HepG2 (cell line): ENCODE data around the gene MARVELD3. TPM values are rescaled to one million over a fixed set of nuclear protein-coding genes. Genes with fewer than 3 reads are reported as not detected.

Experiments
- ELF1 ChIP-seq: sonication (generic); formaldehyde crosslinking; IDR thresholded peaks from 2 replicates; pipeline ENCODE4 v1.4.0; 2020; ENCODE audit warnings: missing genetic modification reagents
- FOXK1 ChIP-seq: sonication (generic); formaldehyde crosslinking; IDR thresholded peaks from 2 replicates; pipeline ENCODE4 v1.4.0; 2020; ENCODE audit warnings: low read depth, missing genetic modification reagents, borderline replicate concordance
- GABPA ChIP-seq, 2 experiments: IDR thresholded peaks; 2 replicates each; pipeline ENCODE4 v1.6.1; 2011 to 2016; ENCODE audit warnings: low read depth in 2 of 2, low read length in 1 of 2, missing biosample characterization in 1 of 2, missing genetic modification characterization in 1 of 2
- GLI4 ChIP-seq: sonication (generic); formaldehyde crosslinking; IDR thresholded peaks from 2 replicates; pipeline ENCODE4 v1.5.1; 2020; ENCODE audit warnings: missing genetic modification reagents, mild to moderate bottlenecking, moderate library complexity, borderline replicate concordance
- GTF2F1 ChIP-seq: fragments of 150-350 bp; IDR thresholded peaks from 2 replicates; pipeline ENCODE4 v1.6.1; 2014; ENCODE audit warnings: low read length
- JUND ChIP-seq: sonication (generic); formaldehyde crosslinking; IDR thresholded peaks from 2 replicates; pipeline ENCODE4 v1.8.0; 2022; ENCODE audit warnings: mild to moderate bottlenecking, missing genetic modification reagents
- MTA1 ChIP-seq: sonication (generic); formaldehyde crosslinking; IDR thresholded peaks from 2 replicates; pipeline ENCODE4 v1.4.0; 2020; ENCODE audit warnings: missing genetic modification reagents, mild to moderate bottlenecking, borderline replicate concordance
- RORA ChIP-seq: sonication (generic); formaldehyde crosslinking; IDR thresholded peaks from 2 replicates; pipeline ENCODE4 v1.5.0; 2020; ENCODE audit warnings: mild to moderate bottlenecking, missing genetic modification reagents, moderate library complexity
- ZNF333 ChIP-seq: sonication (generic); formaldehyde crosslinking; IDR thresholded peaks from 2 replicates; pipeline ENCODE4 v1.4.0; 2020; ENCODE audit warnings: mild to moderate bottlenecking, missing genetic modification reagents, borderline replicate concordance
- ZNF589 ChIP-seq: sonication (generic); formaldehyde crosslinking; conservative IDR thresholded peaks from 2 replicates; pipeline ENCODE4 v1.8.0; 2022; ENCODE audit warnings: mild to moderate bottlenecking, moderate library complexity, missing genetic modification reagents
- ZNF615 ChIP-seq: sonication (generic); formaldehyde crosslinking; IDR thresholded peaks from 2 replicates; pipeline ENCODE4 v1.5.0; 2020; ENCODE audit warnings: mild to moderate bottlenecking, missing genetic modification reagents, borderline replicate concordance
- polyA plus RNA-seq, 8 experiments: library from polyadenylated mRNA; depleted of rRNA in 3 of 8; stranded (reverse) in 7 of 8; unstranded in 1 of 8; fragments of >200 nt; fragmentation: Illumina TruSeq in 4 of 8; extraction: Trizol in 4 of 8; gene quantifications; 2 replicates each; pipeline versions ENCODE4 v1.2.1 to v1.2.3, GENCODE V29; 2011 to 2016; ENCODE audit warnings: low read depth in 4 of 8, missing spikeins in 1 of 8, mixed read lengths in 1 of 8; ENCODE audit not compliant: insufficient read depth in 1 of 8
- total RNA-seq, 5 experiments: library from RNA; depleted of rRNA; stranded (reverse); fragments of >200 nt; fragmentation: Illumina TruSeq; extraction: Trizol; gene quantifications; 2 replicates each; pipeline ENCODE4 v1.2.3, GENCODE V29; 2016; ENCODE audit warnings: low read depth in 1 of 5
- TF ChIP-seq, protein P1 (sequence below): sonication (generic); formaldehyde crosslinking; IDR thresholded peaks from 2 replicates; pipeline ENCODE4 v1.5.0; 2020; ENCODE audit warnings: mild to moderate bottlenecking, missing genetic modification reagents, borderline replicate concordance
- TF ChIP-seq, protein P2 (sequence below), 2 experiments: IDR thresholded peaks; 2 replicates each; pipeline ENCODE4 v1.6.1; 2011 to 2012; ENCODE audit warnings: low read length in 2 of 2, borderline replicate concordance in 1 of 2, low read depth in 1 of 2, mild to moderate bottlenecking in 1 of 2, moderate library complexity in 1 of 2
- TF ChIP-seq, protein P3 (sequence below): IDR thresholded peaks from 2 replicates; pipeline ENCODE4 v1.6.1; 2016; ENCODE audit warnings: mild to moderate bottlenecking
- TF ChIP-seq, protein P4 (sequence below), 2 experiments: sonication (generic) in 1 of 2; formaldehyde crosslinking in 1 of 2; IDR thresholded peaks; 2 replicates each; pipeline versions ENCODE4 v1.4.0 to v1.6.1; 2016 to 2020; ENCODE audit warnings: borderline replicate concordance in 1 of 2, low read depth in 1 of 2, mild to moderate bottlenecking in 1 of 2, missing genetic modification reagents in 1 of 2
- TF ChIP-seq, protein P5 (sequence below): sonication (generic); formaldehyde crosslinking; IDR thresholded peaks from 2 replicates; pipeline ENCODE4 v1.5.0; 2020; ENCODE audit warnings: missing genetic modification reagents

The MARVELD3 gene
- total and polyA plus RNA-seq, 2 of the 13 experiments (the other 11 are each of a cell fraction or from before 2014, with no cell fraction given) = 4.8 to 5.6 TPM

DNA sequence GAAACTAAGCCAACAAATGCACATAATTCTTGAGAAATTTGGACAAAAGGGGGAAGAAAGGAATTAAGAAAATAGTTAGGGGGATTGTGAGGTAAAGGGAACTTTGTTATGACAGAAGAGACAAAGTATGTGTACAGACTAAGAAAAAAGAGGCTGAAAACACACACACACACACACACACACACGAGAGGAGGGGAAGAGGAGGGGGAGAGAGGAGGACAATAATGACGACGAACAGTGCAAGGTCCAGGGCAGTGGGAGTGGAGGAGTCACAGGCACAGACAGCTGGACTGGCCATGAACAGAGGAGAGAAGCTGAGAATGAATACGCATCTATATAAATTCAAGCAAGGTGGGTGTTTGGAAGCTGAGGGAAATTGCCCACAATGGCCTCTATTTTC, 44.6 kb downstream of the MARVELD3 start (continued):
- TF ChIP-seq, protein P1, sequence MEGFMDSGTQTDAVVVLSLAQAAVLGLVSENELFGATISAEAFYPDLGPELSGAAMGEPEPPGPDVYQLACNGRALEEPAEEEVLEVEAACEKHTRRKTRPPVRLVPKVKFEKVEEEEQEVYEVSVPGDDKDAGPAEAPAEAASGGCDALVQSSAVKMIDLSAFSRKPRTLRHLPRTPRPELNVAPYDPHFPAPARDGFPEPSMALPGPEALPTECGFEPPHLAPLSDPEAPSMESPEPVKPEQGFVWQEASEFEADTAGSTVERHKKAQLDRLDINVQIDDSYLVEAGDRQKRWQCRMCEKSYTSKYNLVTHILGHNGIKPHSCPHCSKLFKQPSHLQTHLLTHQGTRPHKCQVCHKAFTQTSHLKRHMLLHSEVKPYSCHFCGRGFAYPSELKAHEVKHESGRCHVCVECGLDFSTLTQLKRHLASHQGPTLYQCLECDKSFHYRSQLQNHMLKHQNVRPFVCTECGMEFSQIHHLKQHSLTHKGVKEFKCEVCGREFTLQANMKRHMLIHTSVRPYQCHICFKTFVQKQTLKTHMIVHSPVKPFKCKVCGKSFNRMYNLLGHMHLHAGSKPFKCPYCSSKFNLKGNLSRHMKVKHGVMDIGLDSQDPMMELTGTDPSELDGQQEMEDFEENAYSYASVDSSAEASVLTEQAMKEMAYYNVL = peak; percentile 74; the same call in 1 of the 2 replicates
- no peak for TF ChIP-seq ELF1 (CRISPR knock-in tag)
- TF ChIP-seq, protein P2, sequence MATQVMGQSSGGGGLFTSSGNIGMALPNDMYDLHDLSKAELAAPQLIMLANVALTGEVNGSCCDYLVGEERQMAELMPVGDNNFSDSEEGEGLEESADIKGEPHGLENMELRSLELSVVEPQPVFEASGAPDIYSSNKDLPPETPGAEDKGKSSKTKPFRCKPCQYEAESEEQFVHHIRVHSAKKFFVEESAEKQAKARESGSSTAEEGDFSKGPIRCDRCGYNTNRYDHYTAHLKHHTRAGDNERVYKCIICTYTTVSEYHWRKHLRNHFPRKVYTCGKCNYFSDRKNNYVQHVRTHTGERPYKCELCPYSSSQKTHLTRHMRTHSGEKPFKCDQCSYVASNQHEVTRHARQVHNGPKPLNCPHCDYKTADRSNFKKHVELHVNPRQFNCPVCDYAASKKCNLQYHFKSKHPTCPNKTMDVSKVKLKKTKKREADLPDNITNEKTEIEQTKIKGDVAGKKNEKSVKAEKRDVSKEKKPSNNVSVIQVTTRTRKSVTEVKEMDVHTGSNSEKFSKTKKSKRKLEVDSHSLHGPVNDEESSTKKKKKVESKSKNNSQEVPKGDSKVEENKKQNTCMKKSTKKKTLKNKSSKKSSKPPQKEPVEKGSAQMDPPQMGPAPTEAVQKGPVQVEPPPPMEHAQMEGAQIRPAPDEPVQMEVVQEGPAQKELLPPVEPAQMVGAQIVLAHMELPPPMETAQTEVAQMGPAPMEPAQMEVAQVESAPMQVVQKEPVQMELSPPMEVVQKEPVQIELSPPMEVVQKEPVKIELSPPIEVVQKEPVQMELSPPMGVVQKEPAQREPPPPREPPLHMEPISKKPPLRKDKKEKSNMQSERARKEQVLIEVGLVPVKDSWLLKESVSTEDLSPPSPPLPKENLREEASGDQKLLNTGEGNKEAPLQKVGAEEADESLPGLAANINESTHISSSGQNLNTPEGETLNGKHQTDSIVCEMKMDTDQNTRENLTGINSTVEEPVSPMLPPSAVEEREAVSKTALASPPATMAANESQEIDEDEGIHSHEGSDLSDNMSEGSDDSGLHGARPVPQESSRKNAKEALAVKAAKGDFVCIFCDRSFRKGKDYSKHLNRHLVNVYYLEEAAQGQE (IDR thresholded peaks at IDR 0.05; ENCODE audit: borderline replicate concordance in 1 of 2, low read depth in 1 of 2, low read length in 2 of 2) = peak in 1 of 2 experiments; percentile 27; a peak in 1 of 4 replicates
- no peak for TF ChIP-seq ZNF615 (CRISPR knock-in tag)
- no peak for TF ChIP-seq GLI4 (CRISPR knock-in tag)
- TF ChIP-seq GTF2F1 = no peak
- TF ChIP-seq, protein P3, sequence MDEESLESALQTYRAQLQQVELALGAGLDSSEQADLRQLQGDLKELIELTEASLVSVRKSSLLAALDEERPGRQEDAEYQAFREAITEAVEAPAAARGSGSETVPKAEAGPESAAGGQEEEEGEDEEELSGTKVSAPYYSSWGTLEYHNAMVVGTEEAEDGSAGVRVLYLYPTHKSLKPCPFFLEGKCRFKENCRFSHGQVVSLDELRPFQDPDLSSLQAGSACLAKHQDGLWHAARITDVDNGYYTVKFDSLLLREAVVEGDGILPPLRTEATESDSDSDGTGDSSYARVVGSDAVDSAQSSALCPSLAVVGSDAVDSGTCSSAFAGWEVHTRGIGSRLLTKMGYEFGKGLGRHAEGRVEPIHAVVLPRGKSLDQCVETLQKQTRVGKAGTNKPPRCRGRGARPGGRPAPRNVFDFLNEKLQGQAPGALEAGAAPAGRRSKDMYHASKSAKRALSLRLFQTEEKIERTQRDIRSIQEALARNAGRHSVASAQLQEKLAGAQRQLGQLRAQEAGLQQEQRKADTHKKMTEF = peak; percentile 53
- TF ChIP-seq FOXK1 (CRISPR knock-in tag) = no peak
- no peak for TF ChIP-seq GABPA (IDR thresholded peaks at IDR 0.05; ENCODE audit: low read depth, low read length)
- TF ChIP-seq GABPA (CRISPR knock-in tag; IDR thresholded peaks at IDR 0.05; ENCODE audit: low read depth) = peak; percentile 39; the same call in 1 of the 2 replicates
- TF ChIP-seq, protein P4, sequence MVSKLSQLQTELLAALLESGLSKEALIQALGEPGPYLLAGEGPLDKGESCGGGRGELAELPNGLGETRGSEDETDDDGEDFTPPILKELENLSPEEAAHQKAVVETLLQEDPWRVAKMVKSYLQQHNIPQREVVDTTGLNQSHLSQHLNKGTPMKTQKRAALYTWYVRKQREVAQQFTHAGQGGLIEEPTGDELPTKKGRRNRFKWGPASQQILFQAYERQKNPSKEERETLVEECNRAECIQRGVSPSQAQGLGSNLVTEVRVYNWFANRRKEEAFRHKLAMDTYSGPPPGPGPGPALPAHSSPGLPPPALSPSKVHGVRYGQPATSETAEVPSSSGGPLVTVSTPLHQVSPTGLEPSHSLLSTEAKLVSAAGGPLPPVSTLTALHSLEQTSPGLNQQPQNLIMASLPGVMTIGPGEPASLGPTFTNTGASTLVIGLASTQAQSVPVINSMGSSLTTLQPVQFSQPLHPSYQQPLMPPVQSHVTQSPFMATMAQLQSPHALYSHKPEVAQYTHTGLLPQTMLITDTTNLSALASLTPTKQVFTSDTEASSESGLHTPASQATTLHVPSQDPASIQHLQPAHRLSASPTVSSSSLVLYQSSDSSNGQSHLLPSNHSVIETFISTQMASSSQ (IDR thresholded peaks at IDR 0.05; ENCODE audit: low read depth) = no peak
- TF ChIP-seq, protein P4 (CRISPR knock-in tag; IDR thresholded peaks at IDR 0.05; ENCODE audit: borderline replicate concordance) = no peak
- TF ChIP-seq, protein P5, sequence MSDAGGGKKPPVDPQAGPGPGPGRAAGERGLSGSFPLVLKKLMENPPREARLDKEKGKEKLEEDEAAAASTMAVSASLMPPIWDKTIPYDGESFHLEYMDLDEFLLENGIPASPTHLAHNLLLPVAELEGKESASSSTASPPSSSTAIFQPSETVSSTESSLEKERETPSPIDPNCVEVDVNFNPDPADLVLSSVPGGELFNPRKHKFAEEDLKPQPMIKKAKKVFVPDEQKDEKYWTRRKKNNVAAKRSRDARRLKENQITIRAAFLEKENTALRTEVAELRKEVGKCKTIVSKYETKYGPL = no peak
- no peak for TF ChIP-seq RORA (CRISPR knock-in tag)
- TF ChIP-seq MTA1 (CRISPR knock-in tag) = 0 out of 2 replicates have a peak, but pooled peaks have one; percentile 55
- TF ChIP-seq JUND (CRISPR knock-in tag) = 0 out of 2 replicates have a peak, but pooled peaks have one; percentile 40
- TF ChIP-seq ZNF333 (CRISPR knock-in tag) = no peak
- no peak for TF ChIP-seq ZNF589
